IMR-90 (cell line): ENCODE data around the gene TARBP2. TPM values are rescaled to one million over a fixed set of nuclear protein-coding genes. Genes with fewer than 3 reads are reported as not detected.

Experiments used
- ATAC-seq: fragments of 200-7000 bp; cut with Tn5 transposase; 2 replicates; pipeline ENCODE4 v1.9.1; 2020; ENCODE audit warnings: low read depth, mild to moderate bottlenecking, moderate library complexity
- BruUV-seq: library from RNA; stranded (reverse); fragments of 400-500 nt; replicated peaks from 2 replicates; lab custom pipeline; 2021; lab: Mats Ljungman, UMichigan
- CTCF ChIA-PET: fragments of 300-600 bp; formaldehyde crosslinking; extraction: SDS; loops from one replicate; lab custom pipeline; 2021; ENCODE audit warnings: antibody characterized with exemption; lab: Yijun Ruan, JAX
- POLR2A ChIA-PET: fragments of 300-600 bp; sonication (Branson Sonifier 250); formaldehyde crosslinking; loops from one replicate; lab custom pipeline; 2022; ENCODE audit warnings: antibody characterized with exemption; ENCODE audit not compliant: unreplicated experiment; lab: Charles Lee
- DNase-seq: peaks from one replicate; pipeline ENCODE4 v3.0.0; 2013
- H2AFZ ChIP-seq: replicated peaks from 2 replicates; pipeline ENCODE3; 2013; ENCODE audit warnings: low read length, mild to moderate bottlenecking; ENCODE audit not compliant: poor library complexity
- H2AK5ac ChIP-seq: 2 replicates; pipeline ENCODE4 v1.6.1; 2013; ENCODE audit warnings: low read depth, low read length, inconsistent platforms
- H2AK9ac ChIP-seq: replicated peaks from 2 replicates; pipeline ENCODE3; 2013; ENCODE audit warnings: mild to moderate bottlenecking, low read depth, low read length, moderate library complexity; ENCODE audit not compliant: poor library complexity
- H2BK120ac ChIP-seq: 2 replicates; pipeline ENCODE4 v1.6.1; 2013; ENCODE audit warnings: low read depth, low read length, inconsistent platforms
- H2BK15ac ChIP-seq: 3 replicates; pipeline ENCODE4 v1.6.1; 2013; ENCODE audit warnings: low read depth, low read length, inconsistent platforms
- H2BK20ac ChIP-seq: 2 replicates; pipeline ENCODE4 v1.6.1; 2013; ENCODE audit warnings: low read depth, mild to moderate bottlenecking, inconsistent platforms, low read length, moderate library complexity
- H2BK5ac ChIP-seq: 2 replicates; pipeline ENCODE4 v1.6.1; 2013; ENCODE audit warnings: mild to moderate bottlenecking, low read depth, low read length, inconsistent platforms; ENCODE audit not compliant: poor library complexity, severe bottlenecking
- H3K14ac ChIP-seq: replicated peaks from 2 replicates; pipeline ENCODE4 v1.6.1; 2013; ENCODE audit warnings: low read depth, low read length, inconsistent platforms
- H3K18ac ChIP-seq: 2 replicates; pipeline ENCODE4 v1.6.1; 2013; ENCODE audit warnings: low read depth, low read length, control low read depth
- H3K23ac ChIP-seq: 2 replicates; pipeline ENCODE4 v1.6.1; 2013; ENCODE audit warnings: low read depth, low read length, inconsistent platforms
- H3K27ac ChIP-seq: 2 replicates; pipeline ENCODE4 v1.5.1; 2013; ENCODE audit warnings: mild to moderate bottlenecking, control low read depth, low read length; ENCODE audit not compliant: insufficient read depth
- H3K27me3 ChIP-seq: 2 replicates; pipeline ENCODE4 v1.6.1; 2013; ENCODE audit warnings: low read length; ENCODE audit not compliant: control insufficient read depth, insufficient read depth
- H3K36me3 ChIP-seq: 2 replicates; pipeline ENCODE4 v1.6.1; 2013; ENCODE audit warnings: low read length, mixed read lengths; ENCODE audit not compliant: control insufficient read depth, insufficient read depth
- H3K4ac ChIP-seq: 2 replicates; pipeline ENCODE4 v1.6.1; 2013; ENCODE audit warnings: low read depth, low read length, inconsistent platforms
- H3K4me1 ChIP-seq: 2 replicates; pipeline ENCODE4 v1.6.1; 2013; ENCODE audit warnings: low read length, mixed read lengths; ENCODE audit not compliant: control insufficient read depth, insufficient read depth
- H3K4me2 ChIP-seq: 2 replicates; pipeline ENCODE4 v1.6.1; 2013; ENCODE audit warnings: low read depth, mild to moderate bottlenecking, control low read depth, low read length, moderate library complexity
- H3K4me3 ChIP-seq: 2 replicates; pipeline ENCODE4 v1.5.1; 2013; ENCODE audit warnings: low read depth, mild to moderate bottlenecking, control low read depth, low read length, moderate library complexity; ENCODE audit not compliant: insufficient read depth
- H3K56ac ChIP-seq: 2 replicates; pipeline ENCODE4 v1.6.1; 2013; ENCODE audit warnings: low read length, inconsistent platforms; ENCODE audit not compliant: insufficient read depth; ENCODE audit errors: extremely low read depth
- H3K79me1 ChIP-seq, 2 experiments: 2 replicates each; pipeline ENCODE4 v1.6.1; 2013; ENCODE audit warnings: low read length in 2 of 2, inconsistent platforms in 1 of 2, low read depth in 1 of 2
- H3K9ac ChIP-seq: 2 replicates; pipeline ENCODE4 v1.6.1; 2013; ENCODE audit warnings: low read depth, low read length, control low read depth
- H3K9me1 ChIP-seq: 2 replicates; pipeline ENCODE4 v1.6.1; 2013; ENCODE audit warnings: low read length, inconsistent platforms; ENCODE audit not compliant: insufficient read depth
- H3K9me3 ChIP-seq: 2 replicates; pipeline ENCODE4 v1.6.1; 2013; ENCODE audit warnings: low read length; ENCODE audit not compliant: control insufficient read depth, insufficient read depth
- H4K20me1 ChIP-seq: 2 replicates; pipeline ENCODE4 v1.6.1; 2013; ENCODE audit warnings: low read length, inconsistent platforms; ENCODE audit not compliant: insufficient read depth
- H4K5ac ChIP-seq: 2 replicates; pipeline ENCODE4 v1.6.1; 2013; ENCODE audit warnings: mild to moderate bottlenecking, low read depth, low read length, control low read depth
- H4K8ac ChIP-seq, 2 experiments: 2 replicates each; pipeline ENCODE4 v1.6.1; 2013; ENCODE audit warnings: low read depth in 2 of 2, low read length in 2 of 2, control low read depth in 1 of 2, inconsistent platforms in 1 of 2
- H4K91ac ChIP-seq: 2 replicates; pipeline ENCODE4 v1.6.1; 2013; ENCODE audit warnings: low read depth, low read length, inconsistent platforms; ENCODE audit not compliant: insufficient read depth
- BHLHE40 ChIP-seq: fragments of 150-350 bp; IDR thresholded peaks from 2 replicates; pipeline ENCODE4 v1.6.1; 2016; ENCODE audit warnings: mild to moderate bottlenecking, low read depth, low read length
- CEBPB ChIP-seq: IDR thresholded peaks from 2 replicates; pipeline ENCODE4 v1.6.1; 2012; ENCODE audit warnings: low read depth, low read length, improper control_type of control experiment
- CHD1 ChIP-seq: IDR thresholded peaks from 2 replicates; pipeline ENCODE4 v1.6.1; 2012; ENCODE audit warnings: low read depth, low read length, improper control_type of control experiment
- FOS ChIP-seq: fragments of 150-350 bp; IDR thresholded peaks from 2 replicates; pipeline ENCODE4 v1.6.1; 2016; ENCODE audit warnings: low read depth, low read length
- MAFK ChIP-seq: IDR thresholded peaks from 2 replicates; pipeline ENCODE4 v1.6.1; 2012; ENCODE audit warnings: low read depth, low read length, improper control_type of control experiment
- MXI1 ChIP-seq: IDR thresholded peaks from 2 replicates; pipeline ENCODE4 v1.6.1; 2012; ENCODE audit warnings: low read depth, mild to moderate bottlenecking, low read length, moderate library complexity, borderline replicate concordance
- POLR2A ChIP-seq: IDR thresholded peaks from 2 replicates; pipeline ENCODE4 v1.6.1; 2012; ENCODE audit warnings: mild to moderate bottlenecking, low read depth, low read length
- WGBS, 2 experiments: methylation state at CpG; one replicate each; pipeline versions ENCODE4 v1.1.5 to v1.1.7; 2013; ENCODE audit warnings: missing lambda C conversion rate in 2 of 2; ENCODE audit not compliant: insufficient read length in 1 of 2; ENCODE audit errors: extremely low coverage in 2 of 2; 5-methylcytosine and 5-hydroxymethylcytosine counted together
- dilution Hi-C: fragments of 300-500 bp; cut with HindIII; formaldehyde crosslinking; loops from one replicate; pipeline ENCODE4 v1.14.3; 2018; ENCODE audit warnings: low sequenced_read_pairs; ENCODE audit not compliant: unreplicated experiment
- in situ Hi-C: fragments of 300-500 bp; cut with MboI; formaldehyde crosslinking; loops from 3 replicates; pipeline ENCODE4 v1.14.3; 2019; ENCODE audit warnings: low sequenced_read_pairs, inconsistent platforms, mixed read lengths
- intact Hi-C: fragments of 100-400 bp; cut with micrococcal nuclease; formaldehyde crosslinking; loops from 2 replicates; pipeline ENCODE4 v1.10.0; 2022
- polyA plus RNA-seq, 3 experiments: library from polyadenylated mRNA; depleted of rRNA; stranded (reverse); fragments of >200 nt; gene quantifications; 2 replicates each; pipeline ENCODE4 v1.2.3, GENCODE V29; 2012; ENCODE audit warnings: low replicate concordance in 1 of 3
- total RNA-seq: library from RNA; depleted of rRNA; stranded (reverse); fragments of >200 nt; gene quantifications from 2 replicates; pipeline ENCODE4 v1.2.3, GENCODE V29; 2012
- TF ChIP-seq, protein P1 (sequence below): fragments of 150-350 bp; IDR thresholded peaks from 2 replicates; pipeline ENCODE4 v1.6.1; 2017; ENCODE audit warnings: mild to moderate bottlenecking, antibody characterized with exemption, low read length, low read depth
- TF ChIP-seq, protein P2 (sequence below): fragments of 150-350 bp; IDR thresholded peaks from 2 replicates; pipeline ENCODE4 v1.6.1; 2016; ENCODE audit warnings: low read depth, mild to moderate bottlenecking, low read length, moderate library complexity, borderline replicate concordance

TARBP2 gene
- total and polyA plus RNA-seq, 2 of the 4 experiments (the other 2 are of a cell fraction), result 27.4 to 46.1 TPM

DNA sequence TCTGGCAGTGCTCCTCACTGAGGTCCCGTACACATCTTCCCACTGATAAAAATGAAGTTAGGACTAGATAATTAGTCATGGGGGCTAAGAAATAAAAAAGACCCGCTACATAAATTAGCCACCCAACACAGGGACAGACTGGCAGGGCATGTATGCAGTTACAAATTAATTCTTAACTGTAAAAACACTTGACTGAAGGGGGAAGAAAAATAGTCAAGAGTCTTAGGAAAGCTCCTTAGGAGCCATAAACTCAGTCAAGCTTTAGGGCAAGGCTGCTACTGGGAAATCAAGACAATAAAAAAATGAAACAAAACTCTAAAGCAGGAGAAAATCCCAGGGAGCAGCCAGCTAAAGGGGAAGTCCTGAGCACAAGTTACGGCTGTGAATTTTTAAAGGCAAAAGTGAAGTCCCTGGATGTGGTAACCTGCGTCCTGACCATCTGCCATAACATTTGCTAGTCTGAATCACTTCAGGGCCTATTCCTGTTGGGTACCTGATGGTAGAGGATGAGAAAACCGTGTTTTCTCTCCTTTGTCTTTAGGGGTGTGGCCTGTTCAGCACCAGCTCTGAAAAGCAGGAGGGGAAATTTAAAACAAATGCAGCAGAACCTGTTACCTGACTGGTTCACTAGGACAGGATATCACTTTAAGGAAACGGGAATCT lies 13.7 kb downstream of the TARBP2 start:
- H3K4me2 ChIP-seq, result no peak overlapping the region
- ChIA-PET POLR2A (no interaction called here), CTCF (no interaction called here)
- H2BK5ac ChIP-seq, result no peak overlapping the region
- TF ChIP-seq POLR2A (no peak), BHLHE40 (no peak), CEBPB (no peak), MAFK (no peak), FOS (no peak), CHD1 (no peak), MXI1 (no peak)
- TF ChIP-seq, protein P1, sequence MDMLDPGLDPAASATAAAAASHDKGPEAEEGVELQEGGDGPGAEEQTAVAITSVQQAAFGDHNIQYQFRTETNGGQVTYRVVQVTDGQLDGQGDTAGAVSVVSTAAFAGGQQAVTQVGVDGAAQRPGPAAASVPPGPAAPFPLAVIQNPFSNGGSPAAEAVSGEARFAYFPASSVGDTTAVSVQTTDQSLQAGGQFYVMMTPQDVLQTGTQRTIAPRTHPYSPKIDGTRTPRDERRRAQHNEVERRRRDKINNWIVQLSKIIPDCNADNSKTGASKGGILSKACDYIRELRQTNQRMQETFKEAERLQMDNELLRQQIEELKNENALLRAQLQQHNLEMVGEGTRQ, result no peak
- TF ChIP-seq, protein P2, sequence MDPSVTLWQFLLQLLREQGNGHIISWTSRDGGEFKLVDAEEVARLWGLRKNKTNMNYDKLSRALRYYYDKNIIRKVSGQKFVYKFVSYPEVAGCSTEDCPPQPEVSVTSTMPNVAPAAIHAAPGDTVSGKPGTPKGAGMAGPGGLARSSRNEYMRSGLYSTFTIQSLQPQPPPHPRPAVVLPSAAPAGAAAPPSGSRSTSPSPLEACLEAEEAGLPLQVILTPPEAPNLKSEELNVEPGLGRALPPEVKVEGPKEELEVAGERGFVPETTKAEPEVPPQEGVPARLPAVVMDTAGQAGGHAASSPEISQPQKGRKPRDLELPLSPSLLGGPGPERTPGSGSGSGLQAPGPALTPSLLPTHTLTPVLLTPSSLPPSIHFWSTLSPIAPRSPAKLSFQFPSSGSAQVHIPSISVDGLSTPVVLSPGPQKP, result no peak
- H3K4ac ChIP-seq, result no peak overlapping the region
- H4K91ac ChIP-seq, result no peak overlapping the region
- H2BK120ac ChIP-seq, result no peak overlapping the region
- intact Hi-C loops (no loop called here), in situ Hi-C loops (loop anchor here (10.0 kb wide), 1 partner anchor 300 kb away; no protein-coding TSS in a partner anchor), dilution Hi-C loops (no loop called here)
- H2AFZ ChIP-seq, result no peak overlapping the region
- H3K79me1 ChIP-seq, result no peaks in the 10 kb centered on the region
- no peak overlapping the region for H3K14ac ChIP-seq
- ATAC-seq (no peak), DNase-seq (no peak)
- no peak overlapping the region for H2BK20ac ChIP-seq
- H3K4me1 ChIP-seq, result no peaks in the 10 kb centered on the region
- no peak overlapping the region for H3K23ac ChIP-seq
- H2BK15ac ChIP-seq, result no peak overlapping the region
- H4K20me1 ChIP-seq, result no peaks in the 10 kb centered on the region
- no peaks in the 10 kb centered on the region for H3K9me3 ChIP-seq
- no TSS peak for BruUV-seq
- no peak overlapping the region for H3K18ac ChIP-seq
- peaks cover 48% of the 10 kb centered on the region for H3K36me3 ChIP-seq
- no peak overlapping the region for H4K8ac ChIP-seq
- no peak overlapping the region for H3K4me3 ChIP-seq
- H4K5ac ChIP-seq, result no peak overlapping the region
- no peaks in the 10 kb centered on the region for H3K9me1 ChIP-seq
- H3K27me3 ChIP-seq, result no peaks in the 10 kb centered on the region
- no peak overlapping the region for H3K56ac ChIP-seq
- H3K27ac ChIP-seq, result no peak overlapping the region
- no peak overlapping the region for H2AK9ac ChIP-seq
- H3K9ac ChIP-seq, result no peak overlapping the region
- H2AK5ac ChIP-seq, result no peak overlapping the region
- no CpG with 5 or more reads among the region's 6 CpGs for WGBS, 2 experiments
